K562 (cell line): ENCODE measurements around the gene TNNT2.

Experiments used
- CBX8 ChIP-seq: fragments of 200-600 bp; sonication (generic); IDR thresholded peaks from 2 replicates; pipeline ENCODE4 v1.6.1; 2012; ENCODE audit warnings: borderline replicate concordance, mixed run types, low read depth, mild to moderate bottlenecking, moderate library complexity, mixed read lengths, low read length, control low read depth, inconsistent platforms; ENCODE audit not compliant: poor library complexity, severe bottlenecking; ENCODE audit errors: extremely low read depth
- EZH2 ChIP-seq: IDR thresholded peaks from 2 replicates; pipeline ENCODE4 v1.6.1; 2012; ENCODE audit warnings: low read depth, mild to moderate bottlenecking, inconsistent platforms, low read length, borderline replicate concordance
- JUND ChIP-seq, 2 experiments: IDR thresholded peaks; 2 replicates in 1 of 2; 3 replicates in 1 of 2; pipeline ENCODE4 v1.6.1; 2011; ENCODE audit warnings: borderline replicate concordance in 2 of 2, low read depth in 2 of 2, low read length in 2 of 2, improper control_type of control experiment in 1 of 2, missing biosample characterization in 1 of 2, missing genetic modification characterization in 1 of 2, missing genetic modification reagents in 1 of 2
- TAF1 ChIP-seq: IDR thresholded peaks from 2 replicates; pipeline ENCODE4 v1.6.1; 2011; ENCODE audit warnings: mild to moderate bottlenecking, low read length, moderate library complexity; ENCODE audit not compliant: insufficient read depth, control insufficient read depth, severe bottlenecking; ENCODE audit errors: extremely low read depth
- TF ChIP-seq, protein P1 (sequence below), 2 experiments: fragments of 450-650 bp in 1 of 2; sonication (generic) in 1 of 2; formaldehyde crosslinking; conservative IDR thresholded peaks; 2 replicates each; pipeline versions ENCODE4 v1.4.0 to v1.8.1; 2020 to 2022; ENCODE audit warnings: mild to moderate bottlenecking in 1 of 2, missing genetic modification reagents in 1 of 2
- TF ChIP-seq, protein P2 (sequence below), 3 experiments: IDR thresholded peaks in 2 of 3; conservative IDR thresholded peaks in 1 of 3; 2 replicates each; pipeline ENCODE4 v1.5.1; 2011 to 2012; ENCODE audit warnings: low read length in 3 of 3, mild to moderate bottlenecking in 3 of 3, control low read depth in 2 of 3, improper control_type of control experiment in 1 of 3, inconsistent platforms in 1 of 3, low read depth in 1 of 3, mixed read lengths in 1 of 3, moderate library complexity in 1 of 3; ENCODE audit not compliant: insufficient read depth in 2 of 3
- TF ChIP-seq, protein P3 (sequence below): fragments of 200-800 bp; sonication (Bioruptor generic); IDR thresholded peaks from 2 replicates; pipeline ENCODE4 v1.6.1; 2016; ENCODE audit warnings: missing genetic modification characterization, missing compliant biosample characterization
- TF ChIP-seq, protein P4 (sequence below): sonication (generic); formaldehyde crosslinking; IDR thresholded peaks from 2 replicates; pipeline ENCODE4 v1.8.1; 2022; ENCODE audit warnings: missing genetic modification reagents

DNA sequence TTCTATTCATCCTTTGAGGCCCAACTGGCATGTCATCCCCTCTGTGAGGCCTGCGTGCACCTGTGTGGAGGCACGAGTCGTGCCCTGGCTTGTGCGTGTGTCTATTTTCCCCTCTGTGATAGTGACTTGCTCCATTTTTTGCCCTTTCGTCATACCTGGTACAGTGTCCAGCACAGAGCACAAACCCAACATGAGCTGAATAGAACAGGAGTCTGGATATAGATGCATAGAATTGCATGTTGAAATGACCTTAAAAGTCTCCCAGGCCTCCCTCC lies 32.5 kb downstream of the TNNT2 start:
- TF ChIP-seq, protein P1, sequence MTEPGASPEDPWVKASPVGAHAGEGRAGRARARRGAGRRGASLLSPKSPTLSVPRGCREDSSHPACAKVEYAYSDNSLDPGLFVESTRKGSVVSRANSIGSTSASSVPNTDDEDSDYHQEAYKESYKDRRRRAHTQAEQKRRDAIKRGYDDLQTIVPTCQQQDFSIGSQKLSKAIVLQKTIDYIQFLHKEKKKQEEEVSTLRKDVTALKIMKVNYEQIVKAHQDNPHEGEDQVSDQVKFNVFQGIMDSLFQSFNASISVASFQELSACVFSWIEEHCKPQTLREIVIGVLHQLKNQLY (CRISPR knock-in tag; conservative IDR thresholded peaks at IDR 0.05): no peak
- TF ChIP-seq EZH2 (no peak), JUND (IDR thresholded peaks at IDR 0.05; ENCODE audit: borderline replicate concordance, low read depth, low read length) (no peak), JUND (tag; IDR thresholded peaks at IDR 0.05; ENCODE audit: borderline replicate concordance, low read depth, low read length) (no peak), TAF1 (no peak), CBX8 (no peak)
- TF ChIP-seq, protein P2, sequence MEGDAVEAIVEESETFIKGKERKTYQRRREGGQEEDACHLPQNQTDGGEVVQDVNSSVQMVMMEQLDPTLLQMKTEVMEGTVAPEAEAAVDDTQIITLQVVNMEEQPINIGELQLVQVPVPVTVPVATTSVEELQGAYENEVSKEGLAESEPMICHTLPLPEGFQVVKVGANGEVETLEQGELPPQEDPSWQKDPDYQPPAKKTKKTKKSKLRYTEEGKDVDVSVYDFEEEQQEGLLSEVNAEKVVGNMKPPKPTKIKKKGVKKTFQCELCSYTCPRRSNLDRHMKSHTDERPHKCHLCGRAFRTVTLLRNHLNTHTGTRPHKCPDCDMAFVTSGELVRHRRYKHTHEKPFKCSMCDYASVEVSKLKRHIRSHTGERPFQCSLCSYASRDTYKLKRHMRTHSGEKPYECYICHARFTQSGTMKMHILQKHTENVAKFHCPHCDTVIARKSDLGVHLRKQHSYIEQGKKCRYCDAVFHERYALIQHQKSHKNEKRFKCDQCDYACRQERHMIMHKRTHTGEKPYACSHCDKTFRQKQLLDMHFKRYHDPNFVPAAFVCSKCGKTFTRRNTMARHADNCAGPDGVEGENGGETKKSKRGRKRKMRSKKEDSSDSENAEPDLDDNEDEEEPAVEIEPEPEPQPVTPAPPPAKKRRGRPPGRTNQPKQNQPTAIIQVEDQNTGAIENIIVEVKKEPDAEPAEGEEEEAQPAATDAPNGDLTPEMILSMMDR (IDR thresholded peaks at IDR 0.05 in 2 of 3, conservative IDR thresholded peaks at IDR 0.05 in 1 of 3; ENCODE audit: insufficient read depth in 2 of 3, low read depth in 1 of 3, low read length in 3 of 3): no peak
- TF ChIP-seq, protein P3, sequence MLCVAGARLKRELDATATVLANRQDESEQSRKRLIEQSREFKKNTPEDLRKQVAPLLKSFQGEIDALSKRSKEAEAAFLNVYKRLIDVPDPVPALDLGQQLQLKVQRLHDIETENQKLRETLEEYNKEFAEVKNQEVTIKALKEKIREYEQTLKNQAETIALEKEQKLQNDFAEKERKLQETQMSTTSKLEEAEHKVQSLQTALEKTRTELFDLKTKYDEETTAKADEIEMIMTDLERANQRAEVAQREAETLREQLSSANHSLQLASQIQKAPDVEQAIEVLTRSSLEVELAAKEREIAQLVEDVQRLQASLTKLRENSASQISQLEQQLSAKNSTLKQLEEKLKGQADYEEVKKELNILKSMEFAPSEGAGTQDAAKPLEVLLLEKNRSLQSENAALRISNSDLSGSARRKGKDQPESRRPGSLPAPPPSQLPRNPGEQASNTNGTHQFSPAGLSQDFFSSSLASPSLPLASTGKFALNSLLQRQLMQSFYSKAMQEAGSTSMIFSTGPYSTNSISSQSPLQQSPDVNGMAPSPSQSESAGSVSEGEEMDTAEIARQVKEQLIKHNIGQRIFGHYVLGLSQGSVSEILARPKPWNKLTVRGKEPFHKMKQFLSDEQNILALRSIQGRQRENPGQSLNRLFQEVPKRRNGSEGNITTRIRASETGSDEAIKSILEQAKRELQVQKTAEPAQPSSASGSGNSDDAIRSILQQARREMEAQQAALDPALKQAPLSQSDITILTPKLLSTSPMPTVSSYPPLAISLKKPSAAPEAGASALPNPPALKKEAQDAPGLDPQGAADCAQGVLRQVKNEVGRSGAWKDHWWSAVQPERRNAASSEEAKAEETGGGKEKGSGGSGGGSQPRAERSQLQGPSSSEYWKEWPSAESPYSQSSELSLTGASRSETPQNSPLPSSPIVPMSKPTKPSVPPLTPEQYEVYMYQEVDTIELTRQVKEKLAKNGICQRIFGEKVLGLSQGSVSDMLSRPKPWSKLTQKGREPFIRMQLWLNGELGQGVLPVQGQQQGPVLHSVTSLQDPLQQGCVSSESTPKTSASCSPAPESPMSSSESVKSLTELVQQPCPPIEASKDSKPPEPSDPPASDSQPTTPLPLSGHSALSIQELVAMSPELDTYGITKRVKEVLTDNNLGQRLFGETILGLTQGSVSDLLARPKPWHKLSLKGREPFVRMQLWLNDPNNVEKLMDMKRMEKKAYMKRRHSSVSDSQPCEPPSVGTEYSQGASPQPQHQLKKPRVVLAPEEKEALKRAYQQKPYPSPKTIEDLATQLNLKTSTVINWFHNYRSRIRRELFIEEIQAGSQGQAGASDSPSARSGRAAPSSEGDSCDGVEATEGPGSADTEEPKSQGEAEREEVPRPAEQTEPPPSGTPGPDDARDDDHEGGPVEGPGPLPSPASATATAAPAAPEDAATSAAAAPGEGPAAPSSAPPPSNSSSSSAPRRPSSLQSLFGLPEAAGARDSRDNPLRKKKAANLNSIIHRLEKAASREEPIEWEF (CRISPR knock-in tag): no peak
- TF ChIP-seq, protein P4, sequence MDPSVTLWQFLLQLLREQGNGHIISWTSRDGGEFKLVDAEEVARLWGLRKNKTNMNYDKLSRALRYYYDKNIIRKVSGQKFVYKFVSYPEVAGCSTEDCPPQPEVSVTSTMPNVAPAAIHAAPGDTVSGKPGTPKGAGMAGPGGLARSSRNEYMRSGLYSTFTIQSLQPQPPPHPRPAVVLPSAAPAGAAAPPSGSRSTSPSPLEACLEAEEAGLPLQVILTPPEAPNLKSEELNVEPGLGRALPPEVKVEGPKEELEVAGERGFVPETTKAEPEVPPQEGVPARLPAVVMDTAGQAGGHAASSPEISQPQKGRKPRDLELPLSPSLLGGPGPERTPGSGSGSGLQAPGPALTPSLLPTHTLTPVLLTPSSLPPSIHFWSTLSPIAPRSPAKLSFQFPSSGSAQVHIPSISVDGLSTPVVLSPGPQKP: no peak
